ENCODE results near the gene CCDC12. TPM values are rescaled to one million over a fixed set of nuclear protein-coding genes. Genes with fewer than 3 reads are reported as not detected.

Gene CCDC12
- total and polyA plus RNA-seq, 9 of the 15 experiments (the other 6 are each of a cell fraction or from before 2014, with no cell fraction given) = 8.9 to 201 (median 86.9) TPM

DNA sequence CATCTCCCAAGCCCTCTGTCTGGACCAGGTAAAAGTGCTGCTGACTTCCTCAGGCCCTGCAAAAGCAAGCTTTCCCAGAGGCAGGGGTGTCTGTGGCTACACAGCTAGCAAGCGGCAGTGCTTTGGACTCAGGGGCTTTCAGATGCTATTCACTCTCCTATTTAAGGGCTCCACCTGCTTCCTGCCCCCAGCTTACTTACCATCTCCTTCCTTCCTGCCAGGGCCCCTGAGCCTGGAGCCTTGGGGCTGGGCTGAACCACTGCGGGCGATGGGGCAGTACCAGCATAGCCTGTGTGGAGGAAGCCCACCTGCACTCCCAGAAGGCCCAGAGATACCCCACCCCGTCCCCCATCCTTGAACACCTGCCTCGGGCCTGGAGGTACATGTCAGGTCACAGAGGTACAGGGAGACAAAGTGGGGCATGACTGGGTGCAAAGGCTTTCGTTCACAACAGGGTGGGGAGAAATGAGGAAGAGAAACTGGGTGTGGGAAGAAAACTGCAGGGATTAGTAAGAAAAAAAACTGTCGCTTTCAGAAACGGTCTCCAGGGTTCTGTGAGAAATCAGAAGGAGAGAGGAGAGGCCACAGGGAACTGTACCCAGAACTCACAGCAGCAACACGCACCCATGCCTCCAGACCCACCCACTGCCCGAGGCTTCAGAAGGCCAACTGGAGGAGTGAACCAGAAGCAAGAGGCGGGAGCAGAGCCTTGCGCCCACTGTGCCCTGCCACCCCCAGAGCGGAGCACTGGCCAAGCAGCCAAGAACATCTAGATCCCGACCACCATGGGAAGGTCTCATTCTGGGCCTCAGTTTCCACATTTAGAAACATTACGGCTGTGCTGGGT lies 49.5 kb downstream of the CCDC12 start:
- FAIRE-seq = no peak
- H2AFZ ChIP-seq (ENCODE audit: low read depth, low read length) = no peak overlapping the region
- peaks cover 4 to 5% of the 10 kb centered on the region in 2 experiments; a peak in 2 of 5 replicates for H3K4me1 ChIP-seq (replicated peaks in 1 of 2; ENCODE audit: control insufficient read depth in 2 of 2, insufficient read depth in 2 of 2, low read length in 2 of 2)
- peaks cover 91% of the 10 kb centered on the region for H3K36me3 ChIP-seq (ENCODE audit: control insufficient read depth, insufficient read depth, low read length)
- in situ Hi-C loops (cut with MboI) (no loop called here), intact Hi-C loops (cut with micrococcal nuclease) (no loop called here)
- 0 out of 4 replicates have a peak overlapping the region, but pooled peaks of 1 of the 2 experiments have one; percentile 21 for H3K9ac ChIP-seq (ENCODE audit: insufficient read depth in 1 of 2, low read depth in 2 of 2, low read length in 2 of 2)
- POLR2A ChIA-PET = no interaction called here
- no peak for ATAC-seq
- CTCF ChIA-PET (ENCODE audit: low intra/inter-chr PET ratio) = no interaction called here
- H3K4me3 ChIP-seq = no peak overlapping the region
- H3K9me3 ChIP-seq (replicated peaks; ENCODE audit: control insufficient read depth, insufficient read depth, low read depth, low read length) = no peaks in the 10 kb centered on the region
- BruUV-seq (replicated peaks) = no TSS peak
- 95% methylated on average over 14 of the region's 15 CpGs for WGBS (ENCODE audit: insufficient coverage, low coverage, missing lambda C conversion rate)
- no peak for TF ChIP-seq MXI1 (IDR thresholded peaks at IDR 0.05; ENCODE audit: low read depth, low read length)
- TF ChIP-seq ZFP1 (CRISPR knock-in tag; IDR thresholded peaks at IDR 0.05) = no peak
- TF ChIP-seq ZNF324 (CRISPR knock-in tag; IDR thresholded peaks at IDR 0.05) = no peak
- peaks cover 49% of the 10 kb centered on the region for H3K79me2 ChIP-seq (ENCODE audit: control insufficient read depth, insufficient read depth, low read length)
- H3K27me3 ChIP-seq (ENCODE audit: control insufficient read depth in 2 of 2, insufficient read depth in 2 of 2, low read length in 2 of 2) = no peaks in the 10 kb centered on the region
- H4K20me1 ChIP-seq (replicated peaks; ENCODE audit: control insufficient read depth, insufficient read depth, low read length) = peaks cover 5% of the 10 kb centered on the region; the same call in 1 of the 2 replicates
- DNase-seq (ENCODE audit: extremely low read depth in 1 of 4, low spot score in 3 of 4) = no peak
- no peaks in the 10 kb centered on the region for H3K9me1 ChIP-seq (ENCODE audit: control insufficient read depth, insufficient read depth, low read length)
- no peak overlapping the region for H3K27ac ChIP-seq (ENCODE audit: extremely low read depth, low read depth, low read length)
- H3K4me2 ChIP-seq (ENCODE audit: insufficient read depth, low read length) = no peak overlapping the region

DNA sequence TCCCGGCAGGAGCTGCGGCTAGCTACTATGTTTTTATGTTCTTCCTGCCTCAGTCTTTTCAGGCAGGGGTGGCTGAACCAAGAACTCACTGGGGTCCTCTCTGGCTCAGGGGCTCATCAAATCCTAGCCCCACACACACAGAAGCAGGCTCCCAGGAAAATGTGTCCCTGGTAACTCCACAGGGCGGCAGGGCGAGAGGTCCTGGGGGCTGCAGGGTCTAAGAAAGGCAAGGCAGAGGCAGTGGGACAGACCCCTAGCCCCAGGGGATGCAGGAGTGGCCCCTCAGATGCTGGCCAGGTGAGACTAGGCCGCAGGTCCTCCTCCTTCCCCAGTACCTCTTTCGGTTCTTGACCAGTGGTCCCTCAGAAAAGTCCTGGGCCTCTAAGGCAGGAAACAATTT lies 50.1 kb downstream of the CCDC12 start:
- peak overlapping the region in 1 of 2 experiments; percentile 69; a peak in 1 of 4 replicates for H3K9ac ChIP-seq (ENCODE audit: insufficient read depth in 1 of 2, low read depth in 2 of 2, low read length in 2 of 2)
- no peaks in the 10 kb centered on the region for H3K9me1 ChIP-seq (ENCODE audit: control insufficient read depth, insufficient read depth, low read length)
- H3K4me1 ChIP-seq (replicated peaks in 1 of 2; ENCODE audit: control insufficient read depth in 2 of 2, insufficient read depth in 2 of 2, low read length in 2 of 2) = peaks cover 0 to 5% of the 10 kb centered on the region in 2 experiments; a peak in 1 of 5 replicates
- H2AFZ ChIP-seq (ENCODE audit: low read depth, low read length) = no peak overlapping the region
- no peaks in the 10 kb centered on the region for H3K27me3 ChIP-seq (ENCODE audit: control insufficient read depth in 2 of 2, insufficient read depth in 2 of 2, low read length in 2 of 2)
- intact Hi-C loops (cut with micrococcal nuclease) (no loop called here), in situ Hi-C loops (cut with MboI) (no loop called here)
- H3K79me2 ChIP-seq (ENCODE audit: control insufficient read depth, insufficient read depth, low read length) = peaks cover 42% of the 10 kb centered on the region
- ATAC-seq (no peak), FAIRE-seq (no peak), DNase-seq (ENCODE audit: extremely low read depth in 1 of 4, low spot score in 3 of 4) (no peak)
- POLR2A ChIA-PET = no interaction called here
- CTCF ChIA-PET (ENCODE audit: low intra/inter-chr PET ratio) = no interaction called here
- peaks cover 91% of the 10 kb centered on the region for H3K36me3 ChIP-seq (ENCODE audit: control insufficient read depth, insufficient read depth, low read length)
- no peaks in the 10 kb centered on the region for H3K9me3 ChIP-seq (replicated peaks; ENCODE audit: control insufficient read depth, insufficient read depth, low read depth, low read length)
- 95% methylated on average over 4 of the region's 6 CpGs for WGBS (ENCODE audit: insufficient coverage, low coverage, missing lambda C conversion rate)
- peaks cover 4% of the 10 kb centered on the region; the same call in 1 of the 2 replicates for H4K20me1 ChIP-seq (replicated peaks; ENCODE audit: control insufficient read depth, insufficient read depth, low read length)
- H3K4me3 ChIP-seq = no peak overlapping the region
- no TSS peak for BruUV-seq (replicated peaks)
- H3K4me2 ChIP-seq (ENCODE audit: insufficient read depth, low read length) = no peak overlapping the region
- no peak overlapping the region; the same call in 2 of the 3 replicates for H3K27ac ChIP-seq (ENCODE audit: extremely low read depth, low read depth, low read length)
- TF ChIP-seq HLTF (IDR thresholded peaks at IDR 0.05) = no peak
- no peak for TF ChIP-seq CEBPZ (IDR thresholded peaks at IDR 0.05; ENCODE audit: borderline replicate concordance, low read depth, low read length)
- no peak for TF ChIP-seq MNT (conservative IDR thresholded peaks at IDR 0.05)
- TF ChIP-seq ZNF668 (CRISPR knock-in tag; IDR thresholded peaks at IDR 0.05) = no peak
- TF ChIP-seq, protein P1, sequence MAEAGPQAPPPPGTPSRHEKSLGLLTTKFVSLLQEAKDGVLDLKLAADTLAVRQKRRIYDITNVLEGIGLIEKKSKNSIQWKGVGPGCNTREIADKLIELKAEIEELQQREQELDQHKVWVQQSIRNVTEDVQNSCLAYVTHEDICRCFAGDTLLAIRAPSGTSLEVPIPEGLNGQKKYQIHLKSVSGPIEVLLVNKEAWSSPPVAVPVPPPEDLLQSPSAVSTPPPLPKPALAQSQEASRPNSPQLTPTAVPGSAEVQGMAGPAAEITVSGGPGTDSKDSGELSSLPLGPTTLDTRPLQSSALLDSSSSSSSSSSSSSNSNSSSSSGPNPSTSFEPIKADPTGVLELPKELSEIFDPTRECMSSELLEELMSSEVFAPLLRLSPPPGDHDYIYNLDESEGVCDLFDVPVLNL (CRISPR knock-in tag; IDR thresholded peaks at IDR 0.05; ENCODE audit: low read depth) = no peak
